Measurements from ENCODE around the gene RDH16.

Gene RDH16

GRCh38 chr12:56957229-56958052, at the start of gene RDH16:
TSS of gene RDH16 (minus strand) at chr12:56957608. CDS start at chr12:56957462, 146 bp downstream.
- DNase-seq, result no peak

GRCh38 chr12:57006809-57007475, 49.5 kb upstream of the RDH16 start:
- no peak for DNase-seq

GRCh38 chr12:57005980-57006808, 48.8 kb upstream of the RDH16 start, which contains the start of gene ZBTB39:
TSS of gene ZBTB39 (minus strand) at chr12:57006546. CDS start at chr12:57004917, 1,629 bp downstream.
- peak; percentile 51 to 61 for DNase-seq

- no peak for DNase-seq
Observed at GRCh38 chr12:57004651-57005050, 47.2 kb upstream of the RDH16 start.

- DNase-seq, result no peak
Observed at GRCh38 chr12:57003395-57003794, 46.0 kb upstream of the RDH16 start.

GRCh38 chr12:57001448-57001906, 44.1 kb upstream of the RDH16 start:
- DNase-seq, result peak; percentile 21 to 59

- no peak for DNase-seq
Observed at GRCh38 chr12:57000393-57000792, 43.0 kb upstream of the RDH16 start.

- DNase-seq, result no peak
Observed at GRCh38 chr12:56999456-56999855, 42.0 kb upstream of the RDH16 start.

- no peak for DNase-seq
Observed at GRCh38 chr12:56998981-56999380, 41.6 kb upstream of the RDH16 start.

- DNase-seq, result no peak
Observed at GRCh38 chr12:56998316-56998715, 40.9 kb upstream of the RDH16 start.

- no peak for DNase-seq
Observed at GRCh38 chr12:56996793-56997545, 39.6 kb upstream of the RDH16 start.

- no peak for DNase-seq
Observed at GRCh38 chr12:56995930-56996496, 38.6 kb upstream of the RDH16 start.

- DNase-seq, result no peak
Observed at GRCh38 chr12:56995201-56995929, 38.0 kb upstream of the RDH16 start.

GRCh38 chr12:56994231-56994746, 36.9 kb upstream of the RDH16 start:
- DNase-seq, result no peak

- no peak for DNase-seq
Observed at GRCh38 chr12:56993346-56993745, 35.9 kb upstream of the RDH16 start.

- peak in 1 of 2 donors; percentile 19 for DNase-seq
Observed at GRCh38 chr12:56991319-56992246, 34.2 kb upstream of the RDH16 start.

GRCh38 chr12:56990648-56991318, 33.4 kb upstream of the RDH16 start:
- no peak for DNase-seq

GRCh38 chr12:56989861-56990610, 32.6 kb upstream of the RDH16 start:
- DNase-seq, result no peak
